Measurements from ENCODE around the gene CHRNA4. TPM values are rescaled to one million over a fixed set of nuclear protein-coding genes. Genes with fewer than 3 reads are reported as not detected.

Gene CHRNA4
- total RNA-seq, 2 experiments from 2014 or later = not detected

- TF ChIP-seq, protein P1, sequence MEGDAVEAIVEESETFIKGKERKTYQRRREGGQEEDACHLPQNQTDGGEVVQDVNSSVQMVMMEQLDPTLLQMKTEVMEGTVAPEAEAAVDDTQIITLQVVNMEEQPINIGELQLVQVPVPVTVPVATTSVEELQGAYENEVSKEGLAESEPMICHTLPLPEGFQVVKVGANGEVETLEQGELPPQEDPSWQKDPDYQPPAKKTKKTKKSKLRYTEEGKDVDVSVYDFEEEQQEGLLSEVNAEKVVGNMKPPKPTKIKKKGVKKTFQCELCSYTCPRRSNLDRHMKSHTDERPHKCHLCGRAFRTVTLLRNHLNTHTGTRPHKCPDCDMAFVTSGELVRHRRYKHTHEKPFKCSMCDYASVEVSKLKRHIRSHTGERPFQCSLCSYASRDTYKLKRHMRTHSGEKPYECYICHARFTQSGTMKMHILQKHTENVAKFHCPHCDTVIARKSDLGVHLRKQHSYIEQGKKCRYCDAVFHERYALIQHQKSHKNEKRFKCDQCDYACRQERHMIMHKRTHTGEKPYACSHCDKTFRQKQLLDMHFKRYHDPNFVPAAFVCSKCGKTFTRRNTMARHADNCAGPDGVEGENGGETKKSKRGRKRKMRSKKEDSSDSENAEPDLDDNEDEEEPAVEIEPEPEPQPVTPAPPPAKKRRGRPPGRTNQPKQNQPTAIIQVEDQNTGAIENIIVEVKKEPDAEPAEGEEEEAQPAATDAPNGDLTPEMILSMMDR (IDR thresholded peaks at IDR 0.05) = no peak
- no peak overlapping the region for H3K27ac Mint-ChIP-seq
- H3K27me3 Mint-ChIP-seq = peaks cover 4% of the 10 kb centered on the region
- H3K4me1 Mint-ChIP-seq (ENCODE audit: low read depth) = no peaks in the 10 kb centered on the region
- CTCF ChIA-PET = no interaction called here
- intact Hi-C loops (cut with micrococcal nuclease) = no loop called here
- no peak for DNase-seq
- H3K9me3 Mint-ChIP-seq = no peaks in the 10 kb centered on the region
- no peaks in the 10 kb centered on the region for H3K36me3 Mint-ChIP-seq (ENCODE audit: low read depth)
- ATAC-seq = no peak
- POLR2A ChIA-PET = no interaction called here
- H3K4me3 Mint-ChIP-seq = no peak overlapping the region
Observed at GRCh38 chr20:63314015-63314471, 47.1 kb downstream of the CHRNA4 start.

- DNase-seq (no peak), ATAC-seq (no peak)
- CTCF ChIA-PET = no interaction called here
- TF ChIP-seq, protein P1 (IDR thresholded peaks at IDR 0.05) = no peak
- Mint-ChIP-seq H3K4me1 (ENCODE audit: low read depth) (no peaks in the 10 kb centered on the region), H3K27ac (no peak overlapping the region), H3K36me3 (ENCODE audit: low read depth) (no peaks in the 10 kb centered on the region), H3K9me3 (no peaks in the 10 kb centered on the region), H3K4me3 (no peak overlapping the region), H3K27me3 (peaks cover 4% of the 10 kb centered on the region)
- intact Hi-C loops (cut with micrococcal nuclease) = no loop called here
- POLR2A ChIA-PET = no interaction called here
Observed at GRCh38 chr20:63313349-63314014, 47.7 kb downstream of the CHRNA4 start.

DNA sequence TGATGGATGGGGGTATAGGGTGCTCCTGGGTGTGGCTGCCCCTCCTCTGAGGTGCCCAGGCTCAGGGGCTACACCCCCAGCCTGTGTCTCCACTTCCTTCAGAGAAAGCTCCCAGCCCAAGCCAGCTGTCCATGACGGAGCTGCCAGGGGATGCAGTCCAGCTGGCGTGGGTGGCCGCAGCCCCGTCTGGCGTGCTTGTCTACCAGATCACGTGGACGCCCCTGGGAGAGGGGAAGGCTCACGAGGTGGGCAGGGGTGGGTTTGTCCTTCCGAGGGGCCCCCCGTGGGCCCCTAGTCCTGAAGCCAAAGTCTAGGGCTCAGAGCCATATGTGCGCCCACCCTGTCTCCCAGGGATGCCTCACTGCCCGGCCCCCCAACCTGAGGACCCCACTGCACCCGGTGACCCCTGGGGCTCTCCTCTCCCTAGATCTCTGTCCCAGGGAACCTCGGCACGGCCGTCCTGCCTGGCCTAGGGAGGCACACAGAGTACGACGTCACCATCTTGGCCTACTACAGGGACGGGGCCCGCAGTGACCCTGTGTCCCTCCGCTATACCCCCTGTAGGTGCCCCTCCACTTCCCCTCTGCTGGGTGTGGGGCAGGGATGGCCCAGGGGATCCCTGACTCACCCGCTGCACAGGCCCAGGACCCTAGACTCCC is 48.3 kb downstream of the CHRNA4 start:
- H3K27me3 Mint-ChIP-seq = peaks cover 4% of the 10 kb centered on the region
- intact Hi-C loops (cut with micrococcal nuclease) = no loop called here
- ATAC-seq (no peak), DNase-seq (no peak)
- H3K4me3 Mint-ChIP-seq = no peak overlapping the region
- TF ChIP-seq, protein P1 (IDR thresholded peaks at IDR 0.05) = no peak
- H3K27ac Mint-ChIP-seq = no peak overlapping the region
- H3K9me3 Mint-ChIP-seq = no peaks in the 10 kb centered on the region
- CTCF ChIA-PET = no interaction called here
- POLR2A ChIA-PET = no interaction called here
- H3K36me3 Mint-ChIP-seq (ENCODE audit: low read depth) = no peaks in the 10 kb centered on the region
- no peaks in the 10 kb centered on the region for H3K4me1 Mint-ChIP-seq (ENCODE audit: low read depth)

GRCh38 chr20:63312273-63312672 is 48.9 kb downstream of the CHRNA4 start:
- intact Hi-C loops (cut with micrococcal nuclease) = no loop called here
- POLR2A ChIA-PET = no interaction called here
- CTCF ChIA-PET = no interaction called here
- Mint-ChIP-seq H3K27ac (no peak overlapping the region), H3K36me3 (ENCODE audit: low read depth) (no peaks in the 10 kb centered on the region), H3K4me3 (no peak overlapping the region), H3K9me3 (no peaks in the 10 kb centered on the region), H3K4me1 (ENCODE audit: low read depth) (no peaks in the 10 kb centered on the region), H3K27me3 (peaks cover 4% of the 10 kb centered on the region)
- ATAC-seq (no peak), DNase-seq (no peak)
- TF ChIP-seq, protein P1 (IDR thresholded peaks at IDR 0.05) = no peak

DNA sequence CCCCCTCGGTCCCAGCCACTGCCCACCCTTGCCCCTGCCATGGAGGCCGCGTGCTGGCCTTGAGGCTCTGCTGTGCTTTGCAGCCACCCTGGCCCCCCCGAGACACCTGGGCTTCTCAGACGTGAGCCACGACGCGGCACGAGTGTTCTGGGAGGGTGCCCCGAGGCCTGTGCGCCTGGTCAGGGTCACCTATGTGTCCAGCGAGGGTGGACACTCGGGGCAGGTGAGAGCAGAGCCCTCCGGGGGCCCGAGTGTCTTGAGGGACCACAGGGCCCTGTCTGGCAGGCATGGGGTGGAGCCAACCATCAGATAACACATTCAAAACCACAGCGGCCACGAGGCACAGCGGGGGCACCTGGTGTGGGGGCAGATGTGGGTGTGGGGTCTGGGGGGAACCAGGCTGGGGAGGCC is 49.3 kb downstream of the CHRNA4 start:
- ChIA-PET CTCF (no interaction called here), POLR2A (no interaction called here)
- intact Hi-C loops (cut with micrococcal nuclease) = no loop called here
- ATAC-seq (no peak), DNase-seq (no peak)
- Mint-ChIP-seq H3K27ac (no peak overlapping the region), H3K27me3 (peaks cover 4% of the 10 kb centered on the region), H3K36me3 (ENCODE audit: low read depth) (no peaks in the 10 kb centered on the region), H3K4me1 (ENCODE audit: low read depth) (no peaks in the 10 kb centered on the region), H3K4me3 (no peak overlapping the region), H3K9me3 (no peaks in the 10 kb centered on the region)
- TF ChIP-seq, protein P1 (IDR thresholded peaks at IDR 0.05) = no peak
